Nephron (organoid): Measurements from ENCODE around the gene OR52K1.

Experiments
- H3K27ac Mint-ChIP-seq, 3 experiments: 2 replicates each; pipeline ENCODE4 v1.8.0; 2020; ENCODE audit warnings: mixed read lengths in 3 of 3, mild to moderate bottlenecking in 2 of 3, moderate library complexity in 1 of 3
- H3K27me3 Mint-ChIP-seq: 2 replicates; pipeline ENCODE4 v1.8.0; 2021; ENCODE audit warnings: low read depth, mild to moderate bottlenecking, moderate library complexity, mixed read lengths
- H3K36me3 Mint-ChIP-seq: 2 replicates; pipeline ENCODE4 v1.8.0; 2020; ENCODE audit warnings: low read depth, mixed read lengths
- H3K4me1 Mint-ChIP-seq: 2 replicates; pipeline ENCODE4 v1.8.0; 2020; ENCODE audit warnings: mixed read lengths
- H3K4me3 Mint-ChIP-seq, 3 experiments: 2 replicates each; pipeline ENCODE4 v1.8.0; 2020; ENCODE audit warnings: mild to moderate bottlenecking in 3 of 3, mixed read lengths in 3 of 3, moderate library complexity in 2 of 3
- H3K9me3 Mint-ChIP-seq: 2 replicates; pipeline ENCODE4 v1.8.0; 2020; ENCODE audit warnings: mixed read lengths
- TF ChIP-seq, protein P1 (sequence below), 3 experiments: fragments of 200-600 bp; sonication (generic); IDR thresholded peaks; one replicate each; pipeline ENCODE4 v1.5.0; 2021; ENCODE audit warnings: antibody characterized with exemption in 3 of 3; ENCODE audit not compliant: unreplicated experiment in 3 of 3

OR52K1 gene

DNA sequence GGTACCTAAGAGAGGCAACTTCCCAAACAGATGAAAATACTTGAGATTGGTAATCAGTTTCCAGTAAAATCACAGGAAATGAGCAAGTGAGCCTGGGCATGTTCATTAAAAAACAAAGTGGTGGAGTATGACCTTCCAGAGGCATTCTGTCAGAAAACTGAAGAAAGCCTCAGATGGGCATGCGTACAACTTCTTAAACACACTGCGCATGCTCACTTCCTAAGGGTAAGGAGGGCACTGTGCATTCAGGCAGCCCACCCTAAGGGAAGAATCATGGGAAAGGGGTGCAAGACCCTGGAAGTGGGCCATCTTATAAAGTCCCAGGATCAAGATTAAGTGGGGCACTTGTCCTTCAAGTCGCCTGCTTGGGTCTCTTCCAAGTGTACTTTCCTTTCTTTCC, 29.3 kb upstream of the OR52K1 start:
- Mint-ChIP-seq H3K9me3 (no peaks in the 10 kb centered on the region), H3K4me3 (no peak overlapping the region), H3K27ac (no peak overlapping the region), H3K4me1 (no peaks in the 10 kb centered on the region), H3K36me3 (no peaks in the 10 kb centered on the region), H3K27me3 (peaks cover 8% of the 10 kb centered on the region)
- TF ChIP-seq, protein P1, sequence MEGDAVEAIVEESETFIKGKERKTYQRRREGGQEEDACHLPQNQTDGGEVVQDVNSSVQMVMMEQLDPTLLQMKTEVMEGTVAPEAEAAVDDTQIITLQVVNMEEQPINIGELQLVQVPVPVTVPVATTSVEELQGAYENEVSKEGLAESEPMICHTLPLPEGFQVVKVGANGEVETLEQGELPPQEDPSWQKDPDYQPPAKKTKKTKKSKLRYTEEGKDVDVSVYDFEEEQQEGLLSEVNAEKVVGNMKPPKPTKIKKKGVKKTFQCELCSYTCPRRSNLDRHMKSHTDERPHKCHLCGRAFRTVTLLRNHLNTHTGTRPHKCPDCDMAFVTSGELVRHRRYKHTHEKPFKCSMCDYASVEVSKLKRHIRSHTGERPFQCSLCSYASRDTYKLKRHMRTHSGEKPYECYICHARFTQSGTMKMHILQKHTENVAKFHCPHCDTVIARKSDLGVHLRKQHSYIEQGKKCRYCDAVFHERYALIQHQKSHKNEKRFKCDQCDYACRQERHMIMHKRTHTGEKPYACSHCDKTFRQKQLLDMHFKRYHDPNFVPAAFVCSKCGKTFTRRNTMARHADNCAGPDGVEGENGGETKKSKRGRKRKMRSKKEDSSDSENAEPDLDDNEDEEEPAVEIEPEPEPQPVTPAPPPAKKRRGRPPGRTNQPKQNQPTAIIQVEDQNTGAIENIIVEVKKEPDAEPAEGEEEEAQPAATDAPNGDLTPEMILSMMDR (IDR thresholded peaks at IDR 0.05; ENCODE audit: unreplicated experiment in 3 of 3), result no peak

DNA sequence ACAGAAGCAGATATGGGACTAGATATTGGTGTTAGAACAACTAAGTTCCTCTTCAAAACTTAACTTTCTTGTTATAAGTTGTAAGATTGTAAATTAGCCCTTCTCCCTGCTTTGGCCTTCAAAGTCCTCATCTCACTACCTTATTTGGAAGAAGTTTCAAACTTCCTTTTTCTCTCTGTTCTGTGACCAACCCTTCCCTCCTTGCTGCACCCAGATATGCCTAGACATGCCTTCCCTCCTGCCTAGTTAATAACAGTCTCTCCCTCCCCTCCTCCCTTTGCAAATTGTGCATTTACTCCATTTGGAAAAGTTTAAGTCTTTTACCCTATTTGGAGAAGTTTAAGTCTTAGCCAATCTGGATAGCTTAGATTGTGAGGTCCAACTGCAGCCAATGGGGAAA, 28.4 kb upstream of the OR52K1 start:
- Mint-ChIP-seq H3K4me1 (peaks cover 7% of the 10 kb centered on the region), H3K27me3 (peaks cover 8% of the 10 kb centered on the region), H3K36me3 (no peaks in the 10 kb centered on the region), H3K9me3 (no peaks in the 10 kb centered on the region), H3K4me3 (no peak overlapping the region), H3K27ac (no peak overlapping the region)
- TF ChIP-seq, protein P1 (IDR thresholded peaks at IDR 0.05; ENCODE audit: unreplicated experiment in 3 of 3), result no peak

DNA sequence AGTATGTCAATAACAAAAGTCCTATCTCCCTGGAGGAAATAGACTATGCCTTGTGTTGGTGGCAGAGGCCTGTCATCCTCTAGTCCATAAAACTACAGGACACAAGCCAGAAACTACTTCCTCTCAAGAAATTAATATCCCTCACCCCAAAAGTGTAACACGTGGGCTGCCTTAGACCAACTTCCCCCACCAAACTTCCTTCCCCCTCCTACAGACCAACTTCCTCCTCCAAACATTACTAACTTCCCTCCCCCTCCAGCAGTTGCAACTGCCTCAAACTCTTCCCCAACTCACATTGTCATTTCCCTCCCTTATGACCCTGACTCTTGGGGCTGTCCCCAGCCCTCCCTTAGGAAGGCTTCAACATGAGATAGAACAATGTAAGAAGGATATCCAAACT, 27.0 kb upstream of the OR52K1 start:
- Mint-ChIP-seq H3K36me3 (no peaks in the 10 kb centered on the region), H3K27me3 (peaks cover 8% of the 10 kb centered on the region), H3K9me3 (no peaks in the 10 kb centered on the region), H3K27ac (no peak overlapping the region), H3K4me1 (peaks cover 19% of the 10 kb centered on the region), H3K4me3 (no peak overlapping the region)
- TF ChIP-seq, protein P1 (IDR thresholded peaks at IDR 0.05; ENCODE audit: unreplicated experiment in 3 of 3), result no peak

DNA sequence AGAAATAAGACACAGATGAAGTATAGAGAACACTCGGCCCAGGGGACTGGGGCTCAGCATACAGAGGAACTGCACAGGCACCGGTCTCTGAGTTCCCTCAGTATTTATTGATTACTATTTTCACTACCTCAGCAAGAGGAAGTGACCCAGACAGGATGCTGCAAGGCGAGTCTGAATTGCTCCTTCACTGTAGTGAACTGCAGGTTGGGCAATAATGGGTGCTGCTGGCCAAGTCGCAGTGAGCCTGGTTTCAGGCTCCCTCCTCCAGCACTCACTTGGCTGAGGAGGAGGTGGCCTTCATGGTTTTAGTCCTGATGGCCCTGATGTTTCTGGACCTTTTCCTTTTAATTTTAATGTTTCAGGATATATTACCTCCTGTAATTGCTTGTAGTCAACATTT, 22.9 kb upstream of the OR52K1 start:
- Mint-ChIP-seq H3K9me3 (peaks cover 4% of the 10 kb centered on the region), H3K27me3 (peaks cover 3% of the 10 kb centered on the region), H3K27ac (peak overlapping the region in 2 of 3 experiments; percentile 13 to 76), H3K4me1 (peaks cover 25% of the 10 kb centered on the region), H3K36me3 (no peaks in the 10 kb centered on the region), H3K4me3 (no peak overlapping the region)
- TF ChIP-seq, protein P1 (IDR thresholded peaks at IDR 0.05; ENCODE audit: unreplicated experiment in 3 of 3), result no peak

DNA sequence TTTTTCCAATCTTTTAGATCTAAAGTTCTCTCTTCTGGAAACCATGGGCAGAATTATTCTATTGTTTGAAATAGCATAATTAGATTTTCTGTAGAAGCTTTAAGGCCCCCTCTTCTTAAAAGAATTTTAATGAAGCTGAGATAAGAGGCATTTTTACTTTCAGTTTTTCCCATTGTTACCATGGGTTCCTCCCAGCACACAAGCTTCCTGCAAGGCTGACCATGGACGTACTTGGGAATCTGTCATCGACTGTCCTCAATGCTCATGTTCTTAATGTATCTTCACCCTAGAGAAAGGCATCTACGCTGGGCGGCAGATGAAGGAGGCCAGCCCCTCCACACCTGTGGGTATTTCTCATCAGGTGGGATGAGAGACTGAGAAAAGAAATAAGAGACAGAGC, 22.3 kb upstream of the OR52K1 start:
- TF ChIP-seq, protein P1 (IDR thresholded peaks at IDR 0.05; ENCODE audit: unreplicated experiment in 3 of 3), result no peak
- H3K36me3 Mint-ChIP-seq, result no peaks in the 10 kb centered on the region
- peak overlapping the region; percentile 13 to 76 (median 46) for H3K27ac Mint-ChIP-seq
- H3K27me3 Mint-ChIP-seq, result peaks cover 3% of the 10 kb centered on the region
- H3K9me3 Mint-ChIP-seq, result peaks cover 9% of the 10 kb centered on the region
- peaks cover 26% of the 10 kb centered on the region for H3K4me1 Mint-ChIP-seq
- peak overlapping the region in 1 of 3 experiments; percentile 17 for H3K4me3 Mint-ChIP-seq
